Measurements from ENCODE around the gene GSE1. TPM values are rescaled to one million over a fixed set of nuclear protein-coding genes. Genes with fewer than 3 reads are reported as not detected.

Gene GSE1
- total RNA-seq, 1 donor from 2014 or later = 82.9 TPM

DNA sequence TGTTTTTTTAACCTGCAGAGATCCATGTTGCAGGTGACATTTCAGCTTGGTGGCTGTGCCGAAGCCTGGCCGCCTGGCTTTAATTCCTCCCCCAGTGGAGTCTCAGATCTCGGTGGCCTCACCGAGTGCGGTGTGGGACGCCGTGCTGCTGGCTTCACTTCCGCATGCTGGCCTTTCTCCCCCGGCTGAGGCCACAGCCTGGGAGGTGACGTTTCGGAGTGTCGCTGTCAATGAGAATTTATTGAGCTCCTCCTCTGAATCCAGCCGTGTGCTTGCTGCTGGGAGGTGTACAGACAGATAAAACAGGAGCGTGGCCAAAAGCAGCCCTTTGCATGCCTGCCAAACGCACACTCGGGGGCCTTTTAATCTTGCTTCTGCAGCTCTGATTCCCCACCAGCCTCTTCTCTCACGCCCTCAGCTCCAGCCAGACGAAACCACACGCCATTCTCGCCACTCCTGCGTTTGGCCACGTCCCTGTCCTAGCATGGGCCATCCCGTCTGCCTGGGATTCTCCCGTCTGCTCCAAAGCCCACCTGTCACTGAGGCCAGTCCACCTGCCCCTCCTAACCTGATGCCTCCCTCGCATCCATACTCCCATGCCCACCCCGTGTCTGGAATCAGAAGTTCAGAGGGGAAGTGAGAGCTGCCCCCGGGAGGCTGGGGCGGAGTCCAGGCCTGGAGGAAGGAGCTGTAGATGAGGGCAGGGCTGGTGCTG, 3.6 kb downstream of the GSE1 start:
- DNase-seq (ENCODE audit: low spot score) = peak; percentile 51

DNA sequence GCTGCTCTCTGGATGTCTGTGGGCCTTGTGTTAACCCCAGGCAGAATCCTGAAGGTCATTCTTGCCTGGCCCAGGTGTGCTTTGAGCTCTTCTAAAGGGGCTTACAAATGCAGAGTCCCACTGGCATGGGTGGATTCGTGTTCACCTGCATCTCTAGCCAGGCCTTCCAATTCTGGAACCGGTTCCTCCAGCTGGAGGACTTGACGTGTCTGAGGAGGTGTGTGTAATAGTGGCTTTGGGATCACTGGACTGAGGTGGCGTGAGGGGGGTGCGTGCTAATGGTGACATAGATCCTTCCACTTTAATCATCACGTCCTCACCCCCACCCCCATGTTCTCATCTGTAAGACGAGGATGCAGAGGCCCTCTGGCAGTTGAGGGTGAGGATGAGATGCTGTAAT, 4.8 kb downstream of the GSE1 start:
- DNase-seq (ENCODE audit: low spot score) = no peak

DNA sequence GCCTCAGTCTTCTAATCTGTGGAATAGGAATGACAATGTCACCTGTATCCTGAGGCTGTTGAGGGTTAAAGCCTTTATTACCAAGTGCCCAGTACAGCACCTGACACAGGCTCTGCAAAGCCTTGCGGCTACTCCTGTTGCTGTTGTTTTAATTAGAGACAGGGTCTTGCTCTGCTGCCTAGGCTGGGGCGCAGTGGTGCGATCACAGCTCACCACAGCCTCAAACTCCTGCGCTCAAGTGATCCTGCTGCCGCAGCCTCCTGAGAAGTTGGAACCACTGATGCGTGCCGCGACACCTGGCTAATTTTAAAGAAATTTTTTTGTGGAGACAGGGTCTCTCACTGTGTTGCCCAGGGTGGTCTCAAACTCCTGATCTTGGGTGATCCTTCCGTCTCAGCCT, 5.4 kb downstream of the GSE1 start:
- DNase-seq (ENCODE audit: low spot score) = no peak

DNA sequence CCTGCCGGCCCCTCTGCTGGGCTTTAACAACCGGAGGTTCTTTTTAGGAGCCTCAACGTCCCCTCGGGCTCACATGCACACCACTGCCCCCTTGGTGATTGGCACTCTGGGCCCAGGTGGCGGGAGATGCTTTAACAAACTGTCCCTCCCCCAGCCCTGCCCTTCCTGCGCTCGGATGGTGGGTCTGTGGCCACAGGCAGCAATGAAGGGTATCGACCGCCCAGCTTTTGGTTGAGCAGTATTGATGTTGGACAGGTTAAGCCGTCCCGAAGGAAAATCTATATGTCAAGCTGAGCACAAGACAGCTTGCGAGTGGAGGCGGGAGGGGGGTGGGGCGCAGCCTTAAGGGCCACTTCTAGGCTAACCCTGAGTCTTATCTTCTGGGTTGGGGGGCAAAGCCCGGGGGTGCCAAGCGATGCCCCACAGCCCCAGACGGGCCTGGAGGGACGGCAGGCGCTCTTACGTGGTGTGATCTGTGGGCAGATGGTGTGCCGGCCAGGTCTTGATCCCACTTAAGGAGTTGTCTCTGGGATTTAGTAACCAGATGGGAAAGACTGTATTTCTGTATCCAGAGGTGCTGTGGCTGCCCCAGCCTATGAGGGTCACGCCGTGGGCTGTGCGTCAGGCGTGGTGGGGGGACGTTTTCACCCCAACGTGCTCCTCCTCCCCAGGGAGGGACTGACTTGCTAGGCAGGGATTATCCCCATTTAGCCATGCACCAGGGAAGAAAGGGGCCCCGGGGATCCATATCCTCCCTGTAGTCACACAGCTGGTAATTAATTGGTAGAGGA, 6.2 kb downstream of the GSE1 start:
- DNase-seq (ENCODE audit: low spot score) = no peak

DNA sequence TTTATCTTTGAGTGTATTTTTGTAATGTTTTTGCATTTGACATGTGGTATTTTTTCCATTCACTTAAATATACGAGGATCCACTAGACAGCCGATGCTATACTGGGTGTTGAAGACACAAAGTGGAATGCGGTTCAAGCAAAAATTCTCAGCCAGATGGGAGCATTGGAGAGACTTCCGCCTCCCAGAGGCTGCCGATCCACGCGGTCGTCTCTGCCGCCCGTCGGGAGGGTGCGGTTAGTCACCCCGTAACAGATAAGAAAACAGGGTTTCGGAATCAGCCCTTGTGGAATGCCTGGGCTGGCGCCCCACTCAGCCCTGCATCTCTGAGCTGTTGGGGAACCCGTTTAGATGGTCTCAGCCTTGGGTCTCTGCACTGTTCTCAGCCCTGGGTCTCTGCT, 7.3 kb downstream of the GSE1 start:
- no peak for DNase-seq (ENCODE audit: low spot score)

DNA sequence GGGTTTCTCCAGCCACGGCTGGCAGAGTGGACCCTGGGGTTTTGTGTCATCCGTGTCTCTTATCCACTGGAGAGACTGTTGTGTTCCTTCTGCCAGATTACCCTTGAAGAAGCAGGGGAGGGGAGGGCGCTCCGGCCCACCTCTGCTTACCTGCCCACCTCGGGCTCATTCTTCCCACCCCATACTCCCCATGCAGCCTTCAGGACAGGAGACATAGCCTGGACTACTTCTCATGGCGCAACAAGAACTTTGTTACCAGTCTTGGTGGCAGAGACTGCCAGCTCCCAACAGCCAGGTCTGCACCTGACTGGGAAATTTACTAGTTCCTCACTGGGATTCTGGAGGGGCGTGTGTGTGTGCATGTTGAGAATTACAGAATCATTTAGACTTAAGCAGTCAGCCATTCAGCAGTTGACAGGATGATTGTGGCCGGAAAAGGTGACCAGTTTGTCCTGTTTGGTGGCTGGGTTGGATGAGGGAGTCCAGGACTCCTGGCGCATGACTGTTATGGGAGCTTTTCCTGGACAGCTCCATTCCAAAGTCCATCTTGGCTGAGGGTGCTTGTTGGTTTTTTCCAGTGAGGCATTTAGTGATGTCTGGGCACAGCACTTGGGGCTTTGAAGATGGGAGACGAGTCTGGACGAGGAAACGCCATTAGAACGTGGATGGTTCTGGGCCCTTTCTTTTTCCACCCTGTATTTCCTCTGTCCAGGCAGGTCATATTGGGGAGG, 8.7 kb downstream of the GSE1 start:
- DNase-seq (ENCODE audit: low spot score) = peak; percentile 84

DNA sequence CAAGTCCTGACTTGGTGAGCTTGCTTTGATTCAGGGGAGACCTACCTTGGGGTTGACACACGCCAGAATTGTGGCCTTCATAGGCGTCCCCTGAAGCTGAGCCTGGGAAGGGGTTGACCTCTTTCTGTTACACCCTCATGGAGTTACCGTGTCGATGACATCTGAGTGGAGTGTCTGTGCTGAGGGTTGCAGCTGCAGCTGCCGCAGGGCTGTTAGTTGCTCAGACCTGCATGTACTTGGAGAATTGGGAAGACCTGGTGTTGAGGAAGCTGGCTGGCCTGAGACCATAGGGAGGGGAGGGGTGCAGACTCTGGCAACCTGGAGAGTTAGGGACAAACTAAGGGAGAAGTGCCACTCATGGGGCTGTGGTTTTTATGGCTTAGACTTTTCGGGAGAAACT, 9.6 kb downstream of the GSE1 start:
- no peak for DNase-seq (ENCODE audit: low spot score)

DNA sequence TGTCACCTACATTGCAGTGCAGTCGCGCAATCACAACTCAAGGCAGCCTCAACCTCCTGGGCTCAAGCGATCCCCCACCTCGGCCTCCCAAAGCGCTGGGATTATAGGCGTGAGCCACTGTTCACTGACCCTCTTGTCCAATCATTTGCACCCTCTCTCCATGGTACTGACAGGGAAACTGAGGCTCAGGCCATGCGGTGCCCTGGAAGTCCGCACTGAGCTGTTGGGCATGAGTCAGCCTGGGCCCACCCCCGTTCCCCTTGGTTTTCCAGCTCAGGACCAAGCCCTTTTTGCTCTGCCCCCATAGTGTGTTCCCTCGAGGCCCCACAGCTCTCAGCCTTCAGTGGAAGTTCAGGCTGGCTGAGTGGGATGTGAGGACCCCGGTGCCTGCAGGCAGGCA, 10.1 kb downstream of the GSE1 start:
- no peak for DNase-seq (ENCODE audit: low spot score)

DNA sequence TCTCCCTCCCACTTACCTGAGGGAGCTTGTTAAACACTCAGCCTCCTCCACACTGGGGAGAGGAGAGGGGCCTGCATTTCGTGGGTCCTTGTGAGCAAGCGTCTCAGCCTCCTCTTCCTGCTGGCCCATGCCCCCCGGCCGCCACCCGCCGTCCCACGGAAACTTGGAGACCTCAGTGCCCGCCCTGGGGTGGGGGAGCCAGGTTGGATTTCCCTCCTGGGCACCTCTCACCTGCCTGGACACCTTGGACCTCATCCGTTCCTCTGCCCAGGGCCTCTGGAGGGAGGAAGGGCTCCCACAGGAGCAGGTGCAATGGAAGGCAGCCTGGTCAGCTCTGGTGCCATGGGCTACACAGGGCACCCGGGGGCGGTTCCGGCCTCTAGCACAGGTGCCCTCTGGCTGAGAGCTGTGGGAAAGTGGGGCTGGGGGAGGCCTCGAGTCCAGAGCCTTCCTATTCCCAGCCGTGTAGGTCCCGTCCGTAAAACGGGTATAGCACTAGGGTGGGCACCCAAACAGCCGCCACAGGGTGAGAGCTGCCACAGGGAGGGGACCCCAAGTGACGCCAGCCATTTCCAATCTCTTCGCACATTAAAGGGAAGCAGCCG, 11.0 kb downstream of the GSE1 start:
- no peak for DNase-seq (ENCODE audit: low spot score)

DNA sequence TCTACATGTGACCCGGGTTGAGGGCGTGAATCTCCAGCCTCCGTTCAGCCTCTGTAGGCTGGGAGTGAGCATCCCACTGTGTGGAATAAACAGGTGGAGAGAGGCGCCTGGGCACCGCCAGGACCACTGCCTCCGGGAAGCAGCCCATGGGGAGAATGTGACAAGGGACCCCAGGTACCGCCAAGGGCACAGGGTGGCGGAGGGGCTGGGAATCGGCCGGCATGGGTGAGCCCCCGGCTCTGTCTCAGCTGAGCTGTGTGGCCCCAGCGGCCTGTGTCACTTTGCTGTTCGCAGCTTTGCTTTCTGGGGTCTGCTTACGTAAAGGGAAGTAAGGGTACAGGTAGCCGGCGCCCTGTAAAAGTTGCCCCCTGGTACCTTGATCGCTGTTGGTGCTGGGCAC, 11.5 kb downstream of the GSE1 start:
- no peak for DNase-seq (ENCODE audit: low spot score)

DNA sequence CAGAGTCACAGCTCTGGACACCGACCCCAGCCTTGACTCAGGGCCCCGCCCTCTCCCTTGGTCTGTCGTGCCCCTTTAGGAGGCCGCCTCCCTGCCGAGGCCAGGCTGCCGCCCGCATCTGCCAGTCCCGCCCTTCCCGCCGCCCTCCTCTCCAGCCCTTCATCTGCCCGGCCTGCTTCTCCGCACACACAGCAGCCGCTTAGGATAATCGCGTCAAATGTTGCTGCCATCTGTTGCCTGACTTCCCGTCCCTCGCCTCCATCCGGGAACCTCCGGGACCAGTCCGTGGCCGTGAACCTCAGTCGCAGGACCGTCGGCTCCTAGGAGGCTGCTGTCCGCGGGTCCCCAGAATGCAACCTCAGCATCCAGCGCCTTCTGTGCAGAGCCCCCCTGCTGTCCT, 11.9 kb downstream of the GSE1 start:
- no peak for DNase-seq (ENCODE audit: low spot score)

DNA sequence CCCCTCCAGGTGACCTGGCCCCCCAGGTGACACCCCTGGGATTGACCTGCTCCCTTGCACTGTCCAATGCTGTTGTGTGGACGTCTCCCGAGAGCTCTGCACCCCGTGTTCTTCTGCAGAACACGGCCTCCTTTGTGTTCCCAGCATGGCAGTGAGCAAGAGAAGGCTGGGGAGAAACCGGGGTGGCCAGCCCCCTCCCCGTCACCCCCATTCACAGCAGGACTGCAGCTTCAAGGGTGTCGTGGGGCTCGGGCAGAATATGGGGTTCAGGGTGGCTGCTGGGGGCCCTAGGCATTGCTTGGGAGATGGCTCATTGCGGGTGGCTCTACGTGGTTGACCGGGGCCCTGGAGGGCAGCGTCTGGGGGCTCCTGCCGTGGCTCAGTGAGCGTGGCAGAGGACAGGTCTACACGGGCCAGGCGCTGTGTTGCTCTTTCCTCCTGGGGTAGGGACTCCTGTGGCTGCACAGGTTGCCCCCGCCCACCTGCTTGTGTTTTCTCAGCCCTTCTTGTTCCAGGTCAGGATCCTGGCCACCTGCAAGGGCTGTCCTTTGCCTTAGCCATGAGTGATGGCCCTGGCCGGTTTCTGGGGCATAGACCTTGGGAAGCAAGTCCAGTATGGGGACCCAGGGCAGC, 12.5 kb downstream of the GSE1 start:
- DNase-seq (ENCODE audit: low spot score) = no peak

DNA sequence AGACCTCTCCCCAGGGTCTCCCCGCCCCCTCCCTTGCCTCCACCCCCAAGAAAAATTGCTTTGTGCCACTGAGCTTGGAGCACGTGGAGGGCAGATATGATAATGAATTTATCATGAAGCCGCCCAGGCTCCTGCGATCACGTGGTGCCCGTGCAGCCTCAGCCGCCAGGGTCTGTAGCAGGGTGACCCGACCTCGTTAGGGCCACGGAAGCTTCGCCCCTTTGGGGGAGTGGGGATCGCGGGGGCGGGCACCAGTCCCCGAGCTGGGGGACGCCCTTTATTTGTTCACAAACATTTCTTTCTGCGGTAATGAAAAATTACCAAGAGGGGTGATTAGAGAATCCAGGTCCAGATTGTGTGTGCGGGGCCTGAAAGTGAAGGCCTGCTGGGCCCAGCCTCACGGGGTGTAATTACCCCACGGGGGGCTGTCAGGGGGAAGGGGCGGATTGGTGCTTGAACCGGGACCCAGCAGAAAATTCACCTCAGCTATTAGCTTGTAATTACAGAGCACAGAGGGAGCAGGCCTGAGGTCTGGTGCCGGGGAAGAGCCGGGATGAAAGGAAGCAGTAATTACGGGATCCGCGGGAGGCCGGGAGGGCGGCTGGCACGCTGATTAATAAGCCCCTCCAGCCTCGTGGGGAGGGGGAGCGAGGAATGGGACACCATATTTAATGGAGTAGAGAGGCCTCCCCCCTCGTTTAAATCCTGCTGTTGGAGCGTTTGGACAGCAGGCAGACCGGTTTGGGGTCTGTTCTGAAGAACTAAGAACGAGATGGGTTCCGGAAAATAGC, 13.3 kb downstream of the GSE1 start:
- no peak for DNase-seq (ENCODE audit: low spot score)

DNA sequence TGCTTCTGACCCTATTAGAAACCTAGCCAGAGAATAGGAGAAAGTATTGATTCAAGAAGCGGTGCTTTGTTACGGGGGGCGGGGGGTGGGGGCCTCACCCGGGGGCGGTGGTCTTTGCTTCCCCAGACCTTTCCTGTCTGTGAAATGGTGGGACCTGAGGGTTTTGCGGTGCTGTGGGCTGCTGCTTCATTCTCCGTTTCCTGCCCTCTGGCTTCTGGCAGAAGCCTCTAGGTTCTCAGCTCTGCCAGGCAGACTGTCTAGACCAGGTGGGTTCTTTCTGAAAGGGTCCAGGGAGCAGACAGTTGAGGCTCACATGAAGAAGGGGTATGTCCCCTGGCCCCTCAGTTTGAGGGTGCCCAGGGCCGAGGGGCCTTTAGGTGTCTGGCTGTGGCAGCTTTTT, 14.0 kb downstream of the GSE1 start:
- no peak for DNase-seq (ENCODE audit: low spot score)

DNA sequence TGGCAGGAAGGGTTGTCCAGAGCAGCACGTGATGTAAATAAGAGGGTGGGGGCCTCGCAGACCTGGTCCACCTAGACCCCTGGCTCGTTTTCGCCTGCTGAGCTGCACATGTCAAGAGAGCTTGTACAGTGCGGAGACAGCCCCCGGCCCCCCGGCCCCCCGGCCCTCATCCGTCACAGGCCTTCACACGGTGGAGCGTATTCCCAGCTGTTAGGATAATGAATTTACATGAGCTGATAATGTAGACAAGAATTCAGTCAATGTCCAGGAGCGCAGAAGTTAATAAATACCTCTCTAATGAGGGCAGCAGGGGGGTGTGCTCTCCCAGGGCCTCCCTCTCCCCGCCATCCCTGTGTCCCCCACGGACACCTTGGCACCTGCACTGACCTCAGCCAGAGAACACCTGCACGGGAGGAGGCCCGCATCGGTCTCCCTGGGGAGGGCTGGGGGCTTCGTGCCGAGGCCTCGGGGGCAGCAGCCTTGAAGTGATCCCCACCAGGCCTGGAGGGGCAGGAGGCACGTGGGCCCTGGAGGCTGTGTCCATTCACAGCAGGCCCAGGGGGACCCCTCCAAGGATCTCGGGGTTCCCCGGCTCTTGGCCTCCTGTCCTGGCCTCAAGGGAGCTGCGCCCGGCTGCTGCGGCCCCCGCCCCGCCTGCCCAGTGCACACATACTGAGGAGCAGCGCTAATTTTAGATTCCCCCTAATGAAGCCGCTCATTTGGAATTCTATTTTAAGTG, 14.6 kb downstream of the GSE1 start:
- DNase-seq (ENCODE audit: low spot score) = no peak

DNA sequence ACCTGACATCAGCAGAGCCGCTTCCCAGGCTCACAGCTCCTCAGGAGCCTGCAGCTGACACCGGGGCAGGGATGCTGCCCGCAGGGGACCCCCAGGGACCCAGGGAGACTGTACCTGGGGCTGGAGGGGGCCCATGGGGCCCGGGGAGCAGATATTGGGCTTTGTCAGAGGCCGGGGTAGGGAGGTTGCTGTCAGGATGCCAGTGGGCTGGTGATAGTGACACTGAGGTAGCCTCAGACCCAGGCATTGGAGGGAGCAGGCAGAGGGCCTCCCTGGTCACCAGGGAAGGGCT, 15.1 kb downstream of the GSE1 start:
- DNase-seq (ENCODE audit: low spot score) = no peak

DNA sequence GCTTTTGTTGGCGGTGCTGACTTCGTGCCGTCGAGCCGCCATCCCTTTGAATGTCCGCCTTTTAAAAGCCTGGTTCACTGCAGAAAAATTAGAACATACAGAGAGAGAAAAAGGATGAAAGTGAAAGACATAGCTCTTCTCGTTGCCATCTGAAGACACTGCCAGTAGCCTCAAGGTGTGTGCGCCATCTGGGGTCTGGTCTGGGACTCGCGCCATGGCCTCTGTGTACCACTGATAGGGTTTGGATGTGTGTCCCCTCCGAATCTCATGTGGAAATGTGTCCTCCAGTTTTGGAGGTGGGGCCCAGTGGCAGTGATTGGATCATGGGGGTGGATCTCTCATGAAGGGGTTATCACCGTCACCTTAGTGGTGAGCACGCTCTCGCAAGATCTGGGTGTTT, 15.5 kb downstream of the GSE1 start:
- no peak for DNase-seq (ENCODE audit: low spot score)

DNA sequence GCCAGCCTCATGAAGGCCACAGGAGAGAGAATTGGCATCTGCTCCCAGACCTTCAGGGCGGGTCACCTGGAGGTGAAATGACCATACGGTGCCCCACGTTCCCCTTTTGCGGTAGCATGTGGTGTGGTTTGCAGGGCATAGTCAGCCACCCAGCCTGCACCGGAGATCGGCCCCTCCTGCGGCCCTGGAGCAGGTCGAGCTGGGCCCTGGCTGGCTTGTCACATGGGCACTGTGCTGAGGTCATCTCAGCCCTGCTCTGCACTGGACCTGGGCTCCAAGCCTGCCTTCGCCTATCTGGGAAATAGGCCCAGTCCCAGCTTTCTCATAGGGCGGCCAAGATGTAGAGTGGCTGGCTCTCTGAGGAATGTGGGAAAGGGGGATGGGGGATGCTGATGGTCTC, 16.2 kb downstream of the GSE1 start:
- DNase-seq (ENCODE audit: low spot score) = no peak

DNA sequence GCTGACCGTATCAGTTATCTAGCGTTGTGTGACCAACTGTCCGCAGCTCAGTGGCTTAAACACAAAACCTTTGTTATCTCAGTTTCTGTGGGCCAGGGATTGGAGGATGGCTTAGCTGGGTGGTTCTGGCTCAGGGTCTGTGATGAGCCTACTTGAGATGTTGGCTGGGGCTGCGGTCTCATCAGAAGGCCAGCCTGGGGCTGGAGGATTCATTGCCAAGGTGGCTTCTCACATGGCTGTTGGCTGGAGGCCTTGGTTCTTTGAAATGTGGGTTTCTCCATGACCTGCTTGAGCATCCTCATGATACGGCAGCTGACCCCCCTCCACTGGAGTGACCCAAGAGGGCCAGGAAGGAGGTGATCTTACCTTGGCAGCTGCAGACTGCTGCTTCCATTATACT, 16.7 kb downstream of the GSE1 start:
- no peak for DNase-seq (ENCODE audit: low spot score)

DNA sequence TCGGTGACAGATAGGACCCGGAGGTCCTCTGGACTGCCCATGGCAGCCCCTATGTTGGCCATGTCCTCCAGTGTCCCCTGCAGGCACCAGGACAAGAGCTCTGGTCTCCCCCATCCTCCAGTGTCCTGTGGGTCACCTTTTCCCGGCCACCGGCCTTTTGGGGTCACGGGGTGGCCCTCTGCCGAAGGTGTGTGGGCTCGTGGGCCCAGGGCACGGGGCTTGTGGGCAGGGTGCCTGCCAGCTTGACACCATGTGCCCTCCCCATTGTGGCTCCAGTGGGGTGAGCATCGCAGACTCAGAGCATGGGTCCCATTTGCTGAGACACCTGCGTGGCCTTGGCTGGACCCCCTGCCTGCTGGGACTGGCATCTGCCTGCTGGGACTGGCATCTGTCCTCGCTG, 18.1 kb downstream of the GSE1 start:
- DNase-seq (ENCODE audit: low spot score) = no peak

Measured in mucosa of gallbladder (tissue), 1 donor.